Lower leg skin (tissue), 3 donors: ENCODE measurements around the gene ASS1.

ENCODE experiments used
- POLR2A ChIP-seq, 2 donors: fragments of 450-650 bp; IDR thresholded peaks; one replicate each; pipeline ENCODE4 v1.6.1; 2016 to 2017; ENCODE audit warnings: antibody characterized with exemption in 2 of 2, mild to moderate bottlenecking in 1 of 2, moderate library complexity in 1 of 2
- TF ChIP-seq, protein P1 (sequence below), 3 donors: fragments of 450-650 bp; IDR thresholded peaks; one replicate each; pipeline ENCODE4 v1.5.1; 2016; ENCODE audit warnings: antibody characterized with exemption in 3 of 3, mild to moderate bottlenecking in 3 of 3, moderate library complexity in 2 of 3

DNA sequence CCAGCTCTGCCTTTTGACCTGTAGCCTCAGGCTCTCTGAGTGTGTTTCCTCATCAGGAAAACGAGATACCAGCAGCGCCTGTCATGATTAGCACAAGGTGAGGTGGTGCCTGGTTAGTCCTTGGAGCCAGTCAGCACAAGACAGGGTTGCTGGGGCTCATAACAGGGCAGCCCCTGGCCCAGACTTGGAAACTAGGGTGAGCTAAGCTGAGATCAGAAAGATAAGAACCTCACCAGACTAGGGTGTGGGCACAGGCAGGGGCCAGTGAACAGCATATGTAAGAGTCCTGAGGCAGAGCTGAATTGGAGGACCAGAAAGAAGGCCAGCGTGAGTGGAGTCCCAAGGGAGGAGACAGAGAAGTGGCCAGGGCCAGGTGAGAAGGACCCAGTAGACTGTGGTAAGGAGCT, 91.9 kb downstream of the ASS1 start:
- TF ChIP-seq, protein P1, sequence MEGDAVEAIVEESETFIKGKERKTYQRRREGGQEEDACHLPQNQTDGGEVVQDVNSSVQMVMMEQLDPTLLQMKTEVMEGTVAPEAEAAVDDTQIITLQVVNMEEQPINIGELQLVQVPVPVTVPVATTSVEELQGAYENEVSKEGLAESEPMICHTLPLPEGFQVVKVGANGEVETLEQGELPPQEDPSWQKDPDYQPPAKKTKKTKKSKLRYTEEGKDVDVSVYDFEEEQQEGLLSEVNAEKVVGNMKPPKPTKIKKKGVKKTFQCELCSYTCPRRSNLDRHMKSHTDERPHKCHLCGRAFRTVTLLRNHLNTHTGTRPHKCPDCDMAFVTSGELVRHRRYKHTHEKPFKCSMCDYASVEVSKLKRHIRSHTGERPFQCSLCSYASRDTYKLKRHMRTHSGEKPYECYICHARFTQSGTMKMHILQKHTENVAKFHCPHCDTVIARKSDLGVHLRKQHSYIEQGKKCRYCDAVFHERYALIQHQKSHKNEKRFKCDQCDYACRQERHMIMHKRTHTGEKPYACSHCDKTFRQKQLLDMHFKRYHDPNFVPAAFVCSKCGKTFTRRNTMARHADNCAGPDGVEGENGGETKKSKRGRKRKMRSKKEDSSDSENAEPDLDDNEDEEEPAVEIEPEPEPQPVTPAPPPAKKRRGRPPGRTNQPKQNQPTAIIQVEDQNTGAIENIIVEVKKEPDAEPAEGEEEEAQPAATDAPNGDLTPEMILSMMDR (IDR thresholded peaks at IDR 0.05): no peak
- TF ChIP-seq POLR2A (IDR thresholded peaks at IDR 0.05): no peak
